Lung (tissue), 16 donors: Measurements from ENCODE around the gene MARK2. TPM values are rescaled to one million over a fixed set of nuclear protein-coding genes. Genes with fewer than 3 reads are reported as not detected.

Experiments
- ATAC-seq: fragments of 200-7000 bp; cut with Tn5 transposase; one replicate; pipeline ENCODE4 v1.9.1; 2020; ENCODE audit warnings: moderate number of reproducible peaks; ENCODE audit not compliant: insufficient read depth, low FRiP score
- DNase-seq, 3 donors: peaks; one replicate each; pipeline ENCODE4 v3.0.0-alpha.2; 2013 to 2017
- H3K27ac ChIP-seq, 2 donors: one replicate each; pipeline ENCODE4 v1.5.1; 2013; ENCODE audit warnings: mild to moderate bottlenecking in 2 of 2, moderate library complexity in 2 of 2, control low read depth in 1 of 2, inconsistent platforms in 1 of 2, low read depth in 1 of 2, low read length in 1 of 2
- H3K27me3 ChIP-seq, 3 donors: one replicate each; pipeline ENCODE4 v1.5.1; 2013; ENCODE audit warnings: low read length in 2 of 3; ENCODE audit not compliant: control insufficient read depth in 3 of 3, insufficient read depth in 3 of 3
- H3K36me3 ChIP-seq, 4 donors: one replicate each; pipeline ENCODE4 v1.5.1; 2013; ENCODE audit warnings: low read length in 4 of 4, mild to moderate bottlenecking in 1 of 4, moderate library complexity in 1 of 4; ENCODE audit not compliant: control insufficient read depth in 4 of 4, insufficient read depth in 4 of 4
- H3K4me1 ChIP-seq, 5 donors: one replicate each; pipeline ENCODE4 v1.5.1; 2013; ENCODE audit warnings: low read length in 5 of 5, mild to moderate bottlenecking in 2 of 5, moderate library complexity in 1 of 5; ENCODE audit not compliant: control insufficient read depth in 5 of 5, insufficient read depth in 5 of 5
- H3K4me3 ChIP-seq: one replicate; pipeline ENCODE4 v1.5.1; 2013; ENCODE audit warnings: mild to moderate bottlenecking, control low read depth, moderate library complexity
- H3K9ac ChIP-seq, 2 donors: one replicate each; pipeline ENCODE4 v1.5.1; 2013; ENCODE audit warnings: low read length in 2 of 2, control low read depth in 1 of 2; ENCODE audit not compliant: insufficient read depth in 1 of 2
- H3K9me3 ChIP-seq, 4 donors: one replicate each; pipeline ENCODE4 v1.5.1; 2013; ENCODE audit warnings: low read length in 3 of 4, mild to moderate bottlenecking in 1 of 4, moderate library complexity in 1 of 4; ENCODE audit not compliant: control insufficient read depth in 4 of 4, insufficient read depth in 3 of 4
- WGBS, 2 donors: extraction: QIAGEN DNeasy Blood & Tissue Kit; methylation state at CpG; one replicate each; pipeline ENCODE4 v1.1.7; 2013; 5-methylcytosine and 5-hydroxymethylcytosine counted together
- long read RNA-seq, 5 donors: transcript quantifications; one replicate each; lab custom pipeline, GENCODE V29; 2026
- polyA plus RNA-seq, 2 donors: library from polyadenylated mRNA; stranded (reverse); fragments of 200-250 nt; gene quantifications; one replicate each; pipeline ENCODE4 v1.2.1, GENCODE V29; 2013
- total RNA-seq, 2 donors: library from RNA; depleted of rRNA in 1 of 2; stranded (reverse); fragments of >200 nt in 1 of 2; gene quantifications; one replicate each; pipeline ENCODE4 v1.2.1, GENCODE V29; 2014 to 2021
- TF ChIP-seq, protein P1 (sequence below): IDR thresholded peaks from 2 replicates; pipeline ENCODE4 v1.5.1; 2012; ENCODE audit warnings: mild to moderate bottlenecking; ENCODE audit errors: control extremely low read depth, extremely low read depth
- donor health status: control.
- donor health status: control.
- donor health status: Bipolar disorder and iron deficiency.
- donor health status: healthy.
- donor health status: DM: yes; HTN: yes; CAD: no.

The MARK2 gene
- 10 to 100 TPM; 35.3 to 42.9 TPM for total RNA-seq
- polyA plus RNA-seq, result 10 to 100 TPM; 15.5 to 29.2 TPM
- long read RNA-seq, donor 1, partial matches to known transcripts, result 25 of 30 reads
- long read RNA-seq, donor 1, other reads (novel, unspliced or antisense), result 0 of 30 reads
- long read RNA-seq, donor 2, result 0 reads
- long read RNA-seq, donor 3, partial matches to known transcripts, result 5 of 5 reads
- long read RNA-seq, donor 3, other reads (novel, unspliced or antisense), result 0 of 5 reads
- long read RNA-seq, donor 4, partial matches to known transcripts, result 6 of 6 reads
- long read RNA-seq, donor 4, other reads (novel, unspliced or antisense), result 0 of 6 reads
- long read RNA-seq, donor 5, partial matches to known transcripts, result 6 of 6 reads
- long read RNA-seq, donor 5, other reads (novel, unspliced or antisense), result 0 of 6 reads

GRCh38 chr11:63838678-63839507 is at the start of gene MARK2:
TSS of gene MARK2 (plus strand) at chr11:63839110. CDS start at chr11:63839507, 397 bp downstream.
- peaks cover 0 to 7% (median 4%) of the 10 kb centered on the region in 4 donors for H3K36me3 ChIP-seq
- no peaks in the 10 kb centered on the region for H3K27me3 ChIP-seq
- ATAC-seq (peak; percentile 95), DNase-seq (peak; percentile 99 to 100 (median 100))
- peak within 1 kb of the TSS; percentile 88 to 93 for H3K27ac ChIP-seq
- H3K9ac ChIP-seq, result peak within 1 kb of the TSS; percentile 77 to 89
- H3K4me1 ChIP-seq, result peaks cover 5 to 43% (median 16%) of the 10 kb centered on the region in 5 donors
- WGBS, 2 donors, result 0 to 1% methylated on average over 62 to 100 of the region's 100 CpGs
- no peaks in the 10 kb centered on the region for H3K9me3 ChIP-seq
- TF ChIP-seq, protein P1, sequence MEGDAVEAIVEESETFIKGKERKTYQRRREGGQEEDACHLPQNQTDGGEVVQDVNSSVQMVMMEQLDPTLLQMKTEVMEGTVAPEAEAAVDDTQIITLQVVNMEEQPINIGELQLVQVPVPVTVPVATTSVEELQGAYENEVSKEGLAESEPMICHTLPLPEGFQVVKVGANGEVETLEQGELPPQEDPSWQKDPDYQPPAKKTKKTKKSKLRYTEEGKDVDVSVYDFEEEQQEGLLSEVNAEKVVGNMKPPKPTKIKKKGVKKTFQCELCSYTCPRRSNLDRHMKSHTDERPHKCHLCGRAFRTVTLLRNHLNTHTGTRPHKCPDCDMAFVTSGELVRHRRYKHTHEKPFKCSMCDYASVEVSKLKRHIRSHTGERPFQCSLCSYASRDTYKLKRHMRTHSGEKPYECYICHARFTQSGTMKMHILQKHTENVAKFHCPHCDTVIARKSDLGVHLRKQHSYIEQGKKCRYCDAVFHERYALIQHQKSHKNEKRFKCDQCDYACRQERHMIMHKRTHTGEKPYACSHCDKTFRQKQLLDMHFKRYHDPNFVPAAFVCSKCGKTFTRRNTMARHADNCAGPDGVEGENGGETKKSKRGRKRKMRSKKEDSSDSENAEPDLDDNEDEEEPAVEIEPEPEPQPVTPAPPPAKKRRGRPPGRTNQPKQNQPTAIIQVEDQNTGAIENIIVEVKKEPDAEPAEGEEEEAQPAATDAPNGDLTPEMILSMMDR, result no peak
- peak within 1 kb of the TSS; percentile 75 for H3K4me3 ChIP-seq

DNA sequence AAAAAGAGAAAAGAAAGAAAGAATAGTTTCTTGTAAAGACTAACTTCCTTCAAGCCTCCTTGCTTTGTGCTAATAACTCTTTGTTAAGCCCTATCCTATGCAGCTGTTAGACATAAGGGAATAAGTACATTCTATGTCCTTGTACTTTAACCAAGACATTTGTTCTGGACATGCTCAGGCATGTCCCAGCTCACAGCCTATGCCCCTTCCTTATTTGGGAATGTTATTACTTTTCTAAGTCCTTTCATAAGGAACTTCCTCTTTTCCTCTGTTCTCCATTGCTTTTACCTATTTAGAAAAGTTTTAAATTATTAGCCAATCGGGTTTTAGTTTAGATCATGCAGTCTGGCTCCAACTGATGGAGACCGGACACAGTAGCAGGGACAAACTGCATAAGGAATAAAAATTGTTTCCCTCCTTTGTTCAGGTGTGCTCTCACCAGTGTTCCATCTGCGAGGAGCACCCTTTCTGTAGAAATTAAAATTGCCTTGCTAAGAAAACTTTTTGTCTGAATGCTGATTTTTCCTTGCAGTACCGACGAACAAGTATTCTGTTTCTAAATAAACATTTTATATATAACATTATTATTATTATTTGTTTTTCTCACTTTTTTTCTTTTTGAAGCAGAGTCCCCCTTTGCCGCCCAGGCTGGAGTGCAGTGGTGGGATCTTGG is 47.3 kb upstream of the MARK2 start:
- no peaks in the 10 kb centered on the region for H3K27me3 ChIP-seq
- no peak overlapping the region for H3K9ac ChIP-seq
- ATAC-seq (no peak), DNase-seq (no peak)
- TF ChIP-seq, protein P1, result no peak
- H3K36me3 ChIP-seq, result no peaks in the 10 kb centered on the region
- no peaks in the 10 kb centered on the region for H3K4me1 ChIP-seq
- no peaks in the 10 kb centered on the region for H3K9me3 ChIP-seq
- no peak overlapping the region for H3K4me3 ChIP-seq
- 86 to 98% methylated on average over 6 of the region's 6 CpGs for WGBS, 2 donors
- H3K27ac ChIP-seq, result no peak overlapping the region

- Histone ChIP-seq H3K4me1 (no peaks in the 10 kb centered on the region), H3K9ac (no peak overlapping the region), H3K27ac (no peak overlapping the region), H3K4me3 (no peak overlapping the region), H3K9me3 (no peaks in the 10 kb centered on the region), H3K27me3 (no peaks in the 10 kb centered on the region), H3K36me3 (no peaks in the 10 kb centered on the region)
- TF ChIP-seq, protein P1, result no peak
- ATAC-seq, result no peak
- no peak for DNase-seq
Observed at GRCh38 chr11:63793161-63793560, 45.7 kb upstream of the MARK2 start.
